ENCODE results near the gene SPINK9.
"Not testable (repeated sequence)": the region's sequence is repeated elsewhere in the genome, so short reads cannot be mapped to it uniquely, and the experiment has no call there.

- TF ChIP-seq, protein P1, sequence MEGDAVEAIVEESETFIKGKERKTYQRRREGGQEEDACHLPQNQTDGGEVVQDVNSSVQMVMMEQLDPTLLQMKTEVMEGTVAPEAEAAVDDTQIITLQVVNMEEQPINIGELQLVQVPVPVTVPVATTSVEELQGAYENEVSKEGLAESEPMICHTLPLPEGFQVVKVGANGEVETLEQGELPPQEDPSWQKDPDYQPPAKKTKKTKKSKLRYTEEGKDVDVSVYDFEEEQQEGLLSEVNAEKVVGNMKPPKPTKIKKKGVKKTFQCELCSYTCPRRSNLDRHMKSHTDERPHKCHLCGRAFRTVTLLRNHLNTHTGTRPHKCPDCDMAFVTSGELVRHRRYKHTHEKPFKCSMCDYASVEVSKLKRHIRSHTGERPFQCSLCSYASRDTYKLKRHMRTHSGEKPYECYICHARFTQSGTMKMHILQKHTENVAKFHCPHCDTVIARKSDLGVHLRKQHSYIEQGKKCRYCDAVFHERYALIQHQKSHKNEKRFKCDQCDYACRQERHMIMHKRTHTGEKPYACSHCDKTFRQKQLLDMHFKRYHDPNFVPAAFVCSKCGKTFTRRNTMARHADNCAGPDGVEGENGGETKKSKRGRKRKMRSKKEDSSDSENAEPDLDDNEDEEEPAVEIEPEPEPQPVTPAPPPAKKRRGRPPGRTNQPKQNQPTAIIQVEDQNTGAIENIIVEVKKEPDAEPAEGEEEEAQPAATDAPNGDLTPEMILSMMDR (IDR thresholded peaks at IDR 0.05; ENCODE audit: poor library complexity), result not testable (repeated sequence)
- TF ChIP-seq EZH2 (IDR thresholded peaks at IDR 0.05; ENCODE audit: borderline replicate concordance), result not testable (repeated sequence)
Measured at GRCh38 chr5:148320011-148320963, 15.1 kb upstream of the SPINK9 start.

Measured in hepatocyte (in vitro differentiated cells).